Measurements from ENCODE around the gene ATXN1. TPM values are rescaled to one million over a fixed set of nuclear protein-coding genes. Genes with fewer than 3 reads are reported as not detected.

ATXN1 gene
- total and polyA plus RNA-seq, 2 of the 8 experiments (the other 6 are each of a cell fraction or from before 2014, with no cell fraction given) = 1.6 to 4.0 TPM

DNA sequence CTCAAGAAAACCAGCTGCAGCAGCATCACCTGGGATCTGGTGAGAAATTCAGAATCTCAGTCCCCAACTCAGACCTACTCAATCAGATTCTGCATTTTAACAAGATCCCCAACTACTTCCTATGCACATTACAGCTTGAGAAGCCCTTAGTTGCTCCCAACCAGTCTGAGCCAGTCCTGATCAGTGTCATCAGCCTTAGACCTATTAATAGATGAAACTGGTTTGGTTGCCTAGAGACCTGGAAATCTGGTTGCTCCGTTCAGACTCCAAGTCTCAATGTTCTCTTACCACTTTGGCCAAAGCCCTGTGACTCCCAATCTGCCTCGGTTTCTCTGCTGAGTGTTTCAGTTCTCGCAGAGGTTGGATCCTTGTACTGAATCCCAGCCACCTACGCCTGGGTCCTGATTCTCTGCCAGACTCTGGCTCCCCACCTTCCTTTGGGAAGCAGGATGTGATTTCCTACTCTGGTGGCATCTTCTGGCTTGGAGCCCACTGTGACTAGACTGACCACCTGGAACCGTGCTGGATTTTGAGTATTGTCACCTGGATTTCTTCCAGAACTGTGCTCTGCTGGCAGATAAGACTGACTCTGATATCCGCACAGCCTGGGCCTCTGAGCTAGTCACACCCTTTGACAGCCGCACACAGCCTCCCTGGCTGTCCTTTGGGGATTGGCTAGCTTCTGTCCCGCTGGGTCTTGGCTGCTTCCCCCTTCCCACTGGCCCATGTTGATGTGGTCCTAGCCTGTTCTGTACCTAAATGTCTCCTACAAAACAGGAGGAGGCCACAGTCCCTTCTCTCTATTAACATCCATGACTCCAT is 20.3 kb upstream of the ATXN1 start (continued):
- TF ChIP-seq EZH2 (IDR thresholded peaks at IDR 0.05; ENCODE audit: low read depth, low read length, severe bottlenecking) (no peak), JUN (IDR thresholded peaks at IDR 0.05; ENCODE audit: low read depth, low read length) (no peak)
